Subcutaneous adipose tissue (tissue), 4 donors: ENCODE measurements around the gene IAH1. TPM values are rescaled to one million over a fixed set of nuclear protein-coding genes. Genes with fewer than 3 reads are reported as not detected.

Experiments
- total RNA-seq, 4 donors: library from RNA; depleted of rRNA; stranded (reverse); fragments of >200 nt; gene quantifications; one replicate each; pipeline ENCODE4 v1.1.0, GENCODE V29; 2016
- TF ChIP-seq, protein P1 (sequence below): fragments of 450-650 bp; IDR thresholded peaks from one replicate; pipeline ENCODE4 v1.5.1; 2016; ENCODE audit warnings: low read depth, mild to moderate bottlenecking, control low read depth, antibody characterized with exemption, moderate library complexity

The IAH1 gene
- total RNA-seq, 4 donors from 2014 or later = 54.6 to 91.0 (median 67.4) TPM

DNA sequence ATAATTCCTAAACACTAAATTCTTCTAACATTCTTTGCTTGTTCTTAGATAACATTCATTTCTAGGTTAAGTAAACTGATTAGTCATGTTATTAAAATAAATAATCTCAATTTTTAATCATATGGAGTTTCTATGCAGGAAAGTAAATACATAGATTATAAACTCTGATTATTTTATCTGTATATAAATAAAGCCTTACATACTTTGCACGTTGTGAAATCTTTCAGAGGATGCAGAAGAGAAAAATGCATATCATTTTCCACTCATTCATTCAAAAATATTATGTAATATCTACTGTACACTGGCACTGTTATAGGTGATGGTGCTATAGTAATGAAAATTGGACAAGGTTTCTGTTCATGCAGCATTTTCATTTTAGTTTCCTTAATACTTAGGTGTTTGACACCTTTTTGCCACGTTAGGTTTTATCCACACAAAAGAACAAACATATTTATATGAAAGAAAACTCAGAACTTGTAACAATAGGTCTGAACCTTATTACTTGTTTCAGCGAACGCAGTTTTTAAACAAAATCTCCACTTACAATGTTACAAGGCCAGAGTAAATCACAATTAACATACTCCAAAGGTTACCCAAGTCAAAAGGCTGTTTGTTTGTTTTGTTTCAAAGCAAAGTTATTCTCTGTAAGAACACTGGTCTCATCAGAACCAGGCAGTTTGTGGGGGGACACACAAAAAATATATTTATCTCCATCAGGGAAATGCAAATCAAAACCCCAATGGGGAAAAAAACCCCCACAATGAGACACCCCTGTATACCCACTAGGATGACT is 53.8 kb downstream of the IAH1 start:
- TF ChIP-seq, protein P1, sequence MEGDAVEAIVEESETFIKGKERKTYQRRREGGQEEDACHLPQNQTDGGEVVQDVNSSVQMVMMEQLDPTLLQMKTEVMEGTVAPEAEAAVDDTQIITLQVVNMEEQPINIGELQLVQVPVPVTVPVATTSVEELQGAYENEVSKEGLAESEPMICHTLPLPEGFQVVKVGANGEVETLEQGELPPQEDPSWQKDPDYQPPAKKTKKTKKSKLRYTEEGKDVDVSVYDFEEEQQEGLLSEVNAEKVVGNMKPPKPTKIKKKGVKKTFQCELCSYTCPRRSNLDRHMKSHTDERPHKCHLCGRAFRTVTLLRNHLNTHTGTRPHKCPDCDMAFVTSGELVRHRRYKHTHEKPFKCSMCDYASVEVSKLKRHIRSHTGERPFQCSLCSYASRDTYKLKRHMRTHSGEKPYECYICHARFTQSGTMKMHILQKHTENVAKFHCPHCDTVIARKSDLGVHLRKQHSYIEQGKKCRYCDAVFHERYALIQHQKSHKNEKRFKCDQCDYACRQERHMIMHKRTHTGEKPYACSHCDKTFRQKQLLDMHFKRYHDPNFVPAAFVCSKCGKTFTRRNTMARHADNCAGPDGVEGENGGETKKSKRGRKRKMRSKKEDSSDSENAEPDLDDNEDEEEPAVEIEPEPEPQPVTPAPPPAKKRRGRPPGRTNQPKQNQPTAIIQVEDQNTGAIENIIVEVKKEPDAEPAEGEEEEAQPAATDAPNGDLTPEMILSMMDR = no peak

DNA sequence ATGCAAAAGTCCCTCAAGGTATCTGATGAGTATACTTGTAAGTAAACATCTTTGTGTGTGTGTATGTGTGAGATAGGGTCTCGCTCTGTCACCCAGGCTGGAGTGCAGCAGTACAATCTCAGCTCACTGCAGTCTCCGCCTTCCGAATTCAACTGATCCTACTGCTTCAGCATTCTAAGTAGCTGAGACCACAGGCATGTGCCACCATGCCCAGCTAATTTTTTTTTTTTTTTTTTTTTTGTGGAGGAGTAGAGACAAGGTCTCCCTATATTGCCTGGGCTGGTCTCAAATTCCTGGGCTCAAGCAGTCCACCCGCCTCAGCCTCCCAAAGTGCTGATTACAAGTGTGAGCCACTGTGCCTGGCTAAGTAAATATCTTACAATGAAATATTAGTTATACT is 58.1 kb downstream of the IAH1 start:
- TF ChIP-seq, protein P1 = no peak

DNA sequence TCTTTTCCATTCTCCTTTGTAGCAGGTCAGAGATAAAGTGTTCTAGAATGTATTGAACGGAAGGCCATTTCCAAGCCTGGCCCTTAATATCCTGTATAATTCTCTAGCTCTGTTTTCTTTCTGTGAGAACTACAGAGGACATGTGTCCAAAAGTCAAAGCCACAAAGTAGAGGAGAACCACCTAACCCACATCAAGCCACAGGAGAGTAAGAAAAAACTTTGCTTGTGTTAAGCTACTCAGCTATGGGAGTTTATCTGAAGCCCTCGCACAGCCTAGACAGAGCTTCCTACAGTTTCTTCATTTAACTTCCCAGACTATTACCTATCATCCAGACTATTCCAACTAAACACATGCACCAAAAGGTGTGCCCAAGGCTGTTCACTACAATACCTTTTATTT is 59.3 kb downstream of the IAH1 start:
- TF ChIP-seq, protein P1 = no peak

DNA sequence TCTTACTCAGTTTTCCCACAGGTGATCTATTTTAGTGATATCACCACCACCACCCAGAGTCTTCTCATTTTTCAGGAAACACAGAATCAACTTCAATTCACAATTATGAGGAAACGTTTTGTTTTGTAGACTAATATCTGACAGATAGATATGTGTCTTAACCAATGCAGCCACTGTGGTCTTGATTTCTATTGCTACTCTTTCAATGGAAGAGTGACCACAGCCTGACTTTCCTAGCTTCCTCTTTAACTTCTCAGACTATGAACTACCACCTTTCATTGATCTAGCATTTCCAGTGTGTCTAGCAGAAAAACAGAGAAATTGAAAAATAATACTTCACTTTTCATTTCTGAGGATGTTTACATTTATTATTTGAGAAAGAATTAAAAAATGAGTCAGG is 60.8 kb downstream of the IAH1 start:
- TF ChIP-seq, protein P1 = no peak

DNA sequence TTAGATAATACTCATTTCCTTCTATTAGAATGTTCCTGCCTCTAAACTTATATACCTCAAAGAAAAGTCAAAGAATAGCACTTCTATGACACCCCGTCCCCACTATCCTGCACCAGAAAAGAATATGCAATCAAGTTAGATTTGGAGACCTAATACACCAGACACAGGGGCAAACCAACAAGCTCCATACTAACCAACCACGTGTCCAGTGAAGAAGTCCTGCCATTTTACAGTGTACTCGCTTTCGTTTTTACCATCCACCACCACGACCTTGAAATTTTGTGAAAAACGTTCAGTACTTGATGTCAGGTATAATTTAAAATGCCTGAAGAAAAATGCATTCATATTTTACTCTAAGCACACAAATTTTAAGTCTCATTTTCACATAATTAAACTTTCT is 62.2 kb downstream of the IAH1 start:
- TF ChIP-seq, protein P1 = no peak

DNA sequence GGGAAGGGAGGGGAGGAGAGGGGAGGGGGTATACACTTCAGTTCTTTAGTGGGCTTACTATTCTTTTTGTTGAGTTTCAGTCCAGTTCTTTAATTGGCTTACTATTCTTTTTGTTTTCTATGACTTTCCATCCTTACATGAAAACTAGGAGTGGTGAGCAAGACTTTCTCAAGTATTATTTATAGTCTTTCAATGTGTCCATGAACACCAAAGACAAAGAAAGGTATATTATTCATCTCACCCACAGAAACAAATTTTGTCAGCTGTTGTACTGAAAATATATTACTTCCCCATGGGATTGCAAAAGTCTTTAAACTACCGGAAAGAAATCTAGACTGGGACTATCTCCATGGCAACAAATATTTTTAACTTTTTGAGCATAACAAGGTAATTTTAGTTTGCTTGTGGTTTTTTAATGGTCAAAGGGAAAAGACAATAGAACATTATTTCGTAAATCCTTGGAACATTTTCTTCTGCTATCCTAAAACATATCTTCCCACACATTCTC is 63.7 kb downstream of the IAH1 start:
- TF ChIP-seq, protein P1 = no peak

Other genes with a start within 250 kb of the IAH1 start
- gene ITGB1BP1, start 51.0 kb upstream of the IAH1 start, total RNA-seq = 100 to 1,000 TPM; 159 to 345 (median 224) TPM
- 10 to 100 TPM; 19.2 to 30.3 (median 21.2) TPM for gene CPSF3, start 50.9 kb upstream of the IAH1 start, total RNA-seq
- 10 to 100 TPM; 20.7 to 58.0 (median 37.7) TPM for gene ADAM17, start 81.3 kb downstream of the IAH1 start, total RNA-seq
- gene YWHAQ, start 156.4 kb downstream of the IAH1 start, total RNA-seq = 100 to 1,000 TPM; 113 to 220 (median 176) TPM